Smooth muscle cell (in vitro differentiated cells): ENCODE results near the gene USP24. TPM values are rescaled to one million over a fixed set of nuclear protein-coding genes. Genes with fewer than 3 reads are reported as not detected.
"Not testable (repeated sequence)": the region's sequence is repeated elsewhere in the genome, so short reads cannot be mapped to it uniquely, and the experiment has no call there.

ENCODE experiments used
- DNase-seq: peaks from one replicate; lab custom pipeline; 2025; ENCODE audit not compliant: unreplicated experiment; lab: John Stamatoyannopoulos, UW
- H2AFZ ChIP-seq: fragments of 200-600 bp; sonication (generic); 2 replicates; pipeline ENCODE4 v1.6.0; 2016; ENCODE audit warnings: antibody characterized with exemption, low read depth, mild to moderate bottlenecking
- H3F3A ChIP-seq: fragments of 200-600 bp; sonication (generic); 2 replicates; pipeline ENCODE4 v1.6.0; 2017; ENCODE audit warnings: antibody characterized with exemption, low read depth
- H3K27ac ChIP-seq: fragments of 200-600 bp; sonication (generic); 2 replicates; pipeline ENCODE4 v1.5.1; 2016; ENCODE audit warnings: low read depth, mild to moderate bottlenecking
- H3K27me3 ChIP-seq: fragments of 200-600 bp; sonication (generic); 2 replicates; pipeline ENCODE4 v1.6.1; 2016; ENCODE audit warnings: low read depth, mild to moderate bottlenecking
- H3K36me3 ChIP-seq: fragments of 200-600 bp; sonication (generic); 2 replicates; pipeline ENCODE4 v1.5.1; 2016; ENCODE audit warnings: low read depth
- H3K4me1 ChIP-seq: fragments of 200-600 bp; sonication (generic); 2 replicates; pipeline ENCODE4 v1.5.1; 2016; ENCODE audit warnings: low read depth
- H3K4me2 ChIP-seq: fragments of 200-600 bp; sonication (generic); 2 replicates; pipeline ENCODE4 v1.6.0; 2016; ENCODE audit warnings: mild to moderate bottlenecking
- H3K4me3 ChIP-seq: fragments of 200-600 bp; sonication (generic); 2 replicates; pipeline ENCODE4 v1.5.1; 2016; ENCODE audit warnings: mild to moderate bottlenecking
- H3K79me2 ChIP-seq: fragments of 200-600 bp; sonication (generic); 2 replicates; pipeline ENCODE4 v1.6.0; 2016; ENCODE audit warnings: low read depth, mild to moderate bottlenecking
- H3K9ac ChIP-seq: fragments of 200-600 bp; sonication (generic); 2 replicates; pipeline ENCODE4 v1.6.0; 2016; ENCODE audit warnings: low read depth
- H3K9me3 ChIP-seq: fragments of 200-600 bp; sonication (generic); replicated peaks from 2 replicates; pipeline ENCODE4 v1.5.1; 2016; ENCODE audit warnings: low read depth
- H4K20me1 ChIP-seq: fragments of 200-600 bp; sonication (generic); 2 replicates; pipeline ENCODE4 v1.6.0; 2016; ENCODE audit warnings: low read depth
- WGBS: methylation state at CpG from one replicate; pipeline ENCODE4 v1.1.7; 2016; ENCODE audit warnings: low lambda C conversion rate; 5-methylcytosine and 5-hydroxymethylcytosine counted together
- polyA plus RNA-seq: library from polyadenylated mRNA; unstranded; fragments of >200 nt; fragmentation: Nextera tagmentation; extraction: Ambion mirVana; gene quantifications from 2 replicates; pipeline ENCODE4 v1.2.1, GENCODE V29; 2016
- total RNA-seq: library from RNA; depleted of rRNA; stranded (reverse); fragments of >200 nt; gene quantifications from 2 replicates; pipeline ENCODE4 v1.2.3, GENCODE V29; 2014
- TF ChIP-seq, protein P1 (sequence below): fragments of 200-600 bp; sonication (generic); IDR thresholded peaks from 2 replicates; pipeline ENCODE4 v1.5.1; 2017; ENCODE audit warnings: borderline replicate concordance, mild to moderate bottlenecking, antibody characterized with exemption; ENCODE audit not compliant: insufficient read depth, poor library complexity, severe bottlenecking

The USP24 gene
- total and polyA plus RNA-seq, 2 experiments from 2014 or later: 3.6 to 25.9 TPM

DNA sequence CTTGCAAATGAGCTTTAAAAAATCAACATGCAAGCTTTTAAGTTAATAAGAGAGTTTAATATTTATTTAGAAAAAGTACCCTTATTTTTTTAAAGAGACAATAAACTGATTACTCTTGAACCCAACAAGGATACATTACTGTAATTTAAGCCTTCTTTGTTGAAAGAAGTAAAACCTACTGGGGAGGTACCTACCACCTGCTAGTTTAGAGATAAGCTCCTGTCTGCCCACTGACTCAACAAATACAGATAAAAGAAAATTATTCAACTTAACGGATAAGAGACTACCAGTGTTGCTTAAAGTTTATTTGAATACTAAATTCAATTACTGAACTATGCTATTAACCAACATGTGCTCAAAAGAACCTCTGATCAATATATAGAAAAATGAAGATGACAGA, 23.1 kb downstream of the USP24 start:
- 90% methylated on average over 1 of the region's 1 CpG for WGBS
- Histone ChIP-seq H3K9ac (no peak overlapping the region), H2AFZ (no peak overlapping the region), H3K4me2 (no peak overlapping the region), H3K4me1 (no peaks in the 10 kb centered on the region), H3K27ac (no peak overlapping the region), H3K4me3 (no peak overlapping the region), H3K79me2 (peaks cover 52% of the 10 kb centered on the region), H3F3A (no peaks in the 10 kb centered on the region), H4K20me1 (peaks cover 87% of the 10 kb centered on the region), H3K27me3 (no peaks in the 10 kb centered on the region), H3K9me3 (no peaks in the 10 kb centered on the region), H3K36me3 (no peaks in the 10 kb centered on the region)
- DNase-seq: no peak
- TF ChIP-seq, protein P1, sequence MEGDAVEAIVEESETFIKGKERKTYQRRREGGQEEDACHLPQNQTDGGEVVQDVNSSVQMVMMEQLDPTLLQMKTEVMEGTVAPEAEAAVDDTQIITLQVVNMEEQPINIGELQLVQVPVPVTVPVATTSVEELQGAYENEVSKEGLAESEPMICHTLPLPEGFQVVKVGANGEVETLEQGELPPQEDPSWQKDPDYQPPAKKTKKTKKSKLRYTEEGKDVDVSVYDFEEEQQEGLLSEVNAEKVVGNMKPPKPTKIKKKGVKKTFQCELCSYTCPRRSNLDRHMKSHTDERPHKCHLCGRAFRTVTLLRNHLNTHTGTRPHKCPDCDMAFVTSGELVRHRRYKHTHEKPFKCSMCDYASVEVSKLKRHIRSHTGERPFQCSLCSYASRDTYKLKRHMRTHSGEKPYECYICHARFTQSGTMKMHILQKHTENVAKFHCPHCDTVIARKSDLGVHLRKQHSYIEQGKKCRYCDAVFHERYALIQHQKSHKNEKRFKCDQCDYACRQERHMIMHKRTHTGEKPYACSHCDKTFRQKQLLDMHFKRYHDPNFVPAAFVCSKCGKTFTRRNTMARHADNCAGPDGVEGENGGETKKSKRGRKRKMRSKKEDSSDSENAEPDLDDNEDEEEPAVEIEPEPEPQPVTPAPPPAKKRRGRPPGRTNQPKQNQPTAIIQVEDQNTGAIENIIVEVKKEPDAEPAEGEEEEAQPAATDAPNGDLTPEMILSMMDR: no peak

GRCh38 chr1:55191219-55191952, 23.8 kb downstream of the USP24 start:
- H3K9me3 ChIP-seq, H3K27me3 ChIP-seq, H3K4me2 ChIP-seq, H3K9ac ChIP-seq, H3F3A ChIP-seq, H3K36me3 ChIP-seq, H3K27ac ChIP-seq, DNase-seq, H3K4me3 ChIP-seq, H2AFZ ChIP-seq, H3K4me1 ChIP-seq: not testable (repeated sequence)
- peaks cover 85% of the 10 kb centered on the region for H4K20me1 ChIP-seq
- WGBS: 90% methylated on average over 11 of the region's 11 CpGs
- peaks cover 53% of the 10 kb centered on the region for H3K79me2 ChIP-seq

DNA sequence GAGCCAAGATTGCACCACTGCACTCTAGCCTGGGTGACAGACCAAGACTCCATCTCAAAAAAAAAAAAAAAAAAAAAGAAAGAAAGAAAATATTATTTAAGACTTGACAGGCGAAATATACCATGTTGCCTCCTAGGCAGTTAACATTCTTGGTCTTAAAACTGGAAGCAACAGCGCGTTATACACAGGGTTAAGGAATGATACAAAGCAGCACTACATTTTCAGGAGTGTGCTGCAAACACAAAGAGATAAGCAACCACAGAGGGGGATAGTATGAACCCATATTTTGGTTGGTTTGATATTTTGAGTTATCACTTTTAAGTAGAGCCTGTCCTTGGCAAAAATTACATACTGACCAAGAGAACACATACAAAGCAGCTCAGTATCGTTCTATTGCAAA, 25.1 kb downstream of the USP24 start:
- H3K27me3 ChIP-seq: no peaks in the 10 kb centered on the region
- no peaks in the 10 kb centered on the region for H3F3A ChIP-seq
- DNase-seq: no peak
- no peak overlapping the region for H3K4me2 ChIP-seq
- H3K4me3 ChIP-seq: no peak overlapping the region
- no peaks in the 10 kb centered on the region for H3K36me3 ChIP-seq
- no peaks in the 10 kb centered on the region for H3K4me1 ChIP-seq
- no peak overlapping the region for H2AFZ ChIP-seq
- no peak overlapping the region for H3K9ac ChIP-seq
- peaks cover 63% of the 10 kb centered on the region for H3K79me2 ChIP-seq
- H3K27ac ChIP-seq: no peak overlapping the region
- peaks cover 82% of the 10 kb centered on the region for H4K20me1 ChIP-seq
- H3K9me3 ChIP-seq: no peaks in the 10 kb centered on the region
- WGBS: 95% methylated on average over 4 of the region's 4 CpGs
- TF ChIP-seq, protein P1: no peak

DNA sequence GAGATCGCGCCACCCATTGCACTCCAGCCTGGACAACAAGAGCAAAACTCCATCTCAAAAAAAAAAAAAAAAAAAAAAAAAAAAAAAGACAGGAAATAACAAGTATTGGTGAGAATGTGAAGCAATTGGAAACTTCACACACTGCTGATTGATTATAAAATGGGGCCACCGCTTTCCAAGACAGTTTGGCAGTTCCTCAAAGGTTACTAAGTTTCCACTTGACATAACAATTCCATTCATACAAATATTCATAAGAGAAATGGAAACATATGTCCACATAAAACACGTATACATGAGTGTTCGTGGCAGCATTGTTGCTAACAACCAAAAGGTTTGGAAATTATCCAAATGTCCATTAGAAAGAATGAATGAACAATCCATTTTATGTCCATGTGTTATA, 26.3 kb downstream of the USP24 start:
- Histone ChIP-seq H3F3A (no peaks in the 10 kb centered on the region), H3K4me3 (no peak overlapping the region), H3K4me2 (no peak overlapping the region), H3K36me3 (no peaks in the 10 kb centered on the region), H3K27ac (no peak overlapping the region), H3K27me3 (no peaks in the 10 kb centered on the region), H3K4me1 (no peaks in the 10 kb centered on the region), H3K79me2 (peaks cover 75% of the 10 kb centered on the region), H4K20me1 (peaks cover 70% of the 10 kb centered on the region), H2AFZ (no peak overlapping the region), H3K9ac (no peak overlapping the region), H3K9me3 (no peaks in the 10 kb centered on the region)
- 98% methylated on average over 3 of the region's 5 CpGs for WGBS
- TF ChIP-seq, protein P1: no peak
- DNase-seq: no peak
